Astrocyte of the spinal cord (primary cell): Measurements from ENCODE around the gene PXDC1.

Experiments
- DNase-seq: peaks from one replicate; pipeline ENCODE4 v3.0.0; 2011; ENCODE audit warnings: low read depth, low spot score
- H3K4me3 ChIP-seq: 2 replicates; pipeline ENCODE4 v1.5.1; 2011; ENCODE audit warnings: low read depth, mild to moderate bottlenecking, low read length, moderate library complexity
- CTCF ChIP-seq: IDR thresholded peaks from 2 replicates; pipeline ENCODE4 v1.5.1; 2012; ENCODE audit warnings: low read depth, mild to moderate bottlenecking, low read length, inconsistent platforms
- in situ Hi-C: cut with HindIII; loops from 2 replicates; pipeline ENCODE4 v1.10.0; 2017; ENCODE audit warnings: low sequenced_read_pairs

PXDC1 gene

GRCh38 chr6:3751077-3751729 is at the start of gene PXDC1:
PXDC1 (minus strand) TSS chr6:3751713; CDS start chr6:3751531, 182 bp downstream.
- no peak for TF ChIP-seq CTCF
- no peak for DNase-seq
- in situ Hi-C loops, result no loop called here
- peak within 1 kb of the TSS; percentile 76 for H3K4me3 ChIP-seq

- DNase-seq, result peak; percentile 72
- H3K4me3 ChIP-seq, result no peak overlapping the region
- TF ChIP-seq CTCF, result no peak
- in situ Hi-C loops, result no loop called here
Observed at GRCh38 chr6:3800850-3801591, 49.5 kb upstream of the PXDC1 start.

- in situ Hi-C loops, result no loop called here
- DNase-seq, result no peak
- TF ChIP-seq CTCF, result no peak
- no peak overlapping the region for H3K4me3 ChIP-seq
Observed at GRCh38 chr6:3799719-3800118, 48.2 kb upstream of the PXDC1 start.

GRCh38 chr6:3798055-3798919 is 46.8 kb upstream of the PXDC1 start:
- TF ChIP-seq CTCF, result no peak
- H3K4me3 ChIP-seq, result no peak overlapping the region
- no peak for DNase-seq
- in situ Hi-C loops, result no loop called here

GRCh38 chr6:3797231-3798054 is 45.9 kb upstream of the PXDC1 start:
- in situ Hi-C loops, result no loop called here

More at GRCh38 chr6:3797231-3798054, 45.9 kb upstream of the PXDC1 start:
- peak; percentile 82 for DNase-seq
- no peak for TF ChIP-seq CTCF
- no peak overlapping the region for H3K4me3 ChIP-seq
